SK-N-SH (cell line): Measurements from ENCODE around the gene ARHGAP25. TPM values are rescaled to one million over a fixed set of nuclear protein-coding genes. Genes with fewer than 3 reads are reported as not detected.

ENCODE experiments used
- CTCF ChIA-PET: fragments of 300-600, 350-600 bp; formaldehyde crosslinking; extraction: SDS; loops from one replicate; lab custom pipeline; 2021; lab: Yijun Ruan, JAX
- POLR2A ChIA-PET: fragments of 350-600 bp; sonication (Branson Sonifier 250); formaldehyde crosslinking; extraction: SDS; loops from one replicate; lab custom pipeline; 2020; ENCODE audit warnings: antibody characterized with exemption, inconsistent platforms; lab: Yijun Ruan, JAX
- DNase-seq: peaks from one replicate; pipeline ENCODE4 v3.0.0; 2012
- H2AFZ ChIP-seq: fragments of 200-600 bp; sonication (generic); 2 replicates; pipeline ENCODE4 v1.8.1; 2016; ENCODE audit warnings: antibody characterized with exemption, mild to moderate bottlenecking, low read depth
- H3F3A ChIP-seq: fragments of 200-600 bp; sonication (generic); replicated peaks from 2 replicates; pipeline ENCODE3; 2016; ENCODE audit warnings: antibody characterized with exemption, mild to moderate bottlenecking; ENCODE audit not compliant: insufficient read depth
- H3K27ac ChIP-seq, 2 experiments: fragments of 200-500 bp in 1 of 2; fragments of 200-600 bp in 1 of 2; sonication (Bioruptor generic) in 1 of 2; sonication (generic), shearing (Covaris generic) in 1 of 2; 2 replicates each; pipeline versions ENCODE4 v1.5.1 to v1.6.1; 2014 to 2016; ENCODE audit warnings: low read depth in 2 of 2, inconsistent platforms in 1 of 2, low read length in 1 of 2, mild to moderate bottlenecking in 1 of 2, mixed read lengths in 1 of 2
- H3K27me3 ChIP-seq: fragments of 200-600 bp; sonication (generic), shearing (Covaris generic); 2 replicates; pipeline ENCODE4 v1.6.1; 2016; ENCODE audit warnings: mixed run types; ENCODE audit not compliant: insufficient read depth
- H3K36me3 ChIP-seq, 2 experiments: fragments of 200-500 bp in 1 of 2; fragments of 200-600 bp in 1 of 2; sonication (Bioruptor generic) in 1 of 2; sonication (generic) in 1 of 2; replicated peaks in 1 of 2; 2 replicates each; pipeline versions ENCODE3 to v1.5.1; 2014 to 2016; ENCODE audit warnings: low read length in 1 of 2, mild to moderate bottlenecking in 1 of 2; ENCODE audit not compliant: insufficient read depth in 2 of 2, control insufficient read depth in 1 of 2
- H3K4me1 ChIP-seq, 2 experiments: fragments of 200-500 bp in 1 of 2; fragments of 200-600 bp in 1 of 2; sonication (Bioruptor generic) in 1 of 2; sonication (generic), shearing (Covaris generic) in 1 of 2; 2 replicates each; pipeline versions ENCODE4 v1.5.1 to v1.6.1; 2014 to 2016; ENCODE audit warnings: low read depth in 1 of 2, low read length in 1 of 2, mixed run types in 1 of 2; ENCODE audit not compliant: insufficient read depth in 2 of 2, control insufficient read depth in 1 of 2
- H3K4me2 ChIP-seq: fragments of 200-600 bp; sonication (generic), shearing (Covaris generic); 2 replicates; pipeline ENCODE4 v1.6.1; 2017; ENCODE audit warnings: mixed run types
- H3K4me3 ChIP-seq, 2 experiments: fragments of 200-500 bp in 1 of 2; fragments of 200-600 bp in 1 of 2; sonication (Bioruptor generic) in 1 of 2; sonication (generic), shearing (Covaris generic) in 1 of 2; 2 replicates each; pipeline versions ENCODE4 v1.5.1 to v1.8.1; 2014 to 2016; ENCODE audit warnings: low read depth in 2 of 2, inconsistent platforms in 1 of 2, low read length in 1 of 2, mild to moderate bottlenecking in 1 of 2, mixed read lengths in 1 of 2, moderate library complexity in 1 of 2
- H3K79me2 ChIP-seq: fragments of 200-600 bp; sonication (generic); 2 replicates; pipeline ENCODE4 v1.8.1; 2017; ENCODE audit warnings: mild to moderate bottlenecking; ENCODE audit not compliant: insufficient read depth
- H3K9ac ChIP-seq: fragments of 200-600 bp; sonication (generic); 2 replicates; pipeline ENCODE4 v1.6.1; 2017; ENCODE audit warnings: mixed run types
- H3K9me2 ChIP-seq: fragments of 200-600 bp; sonication (generic); 2 replicates; pipeline ENCODE4 v1.6.1; 2017; ENCODE audit warnings: mixed run types
- H3K9me3 ChIP-seq: fragments of 200-600 bp; sonication (generic); 2 replicates; pipeline ENCODE4 v1.6.1; 2017; ENCODE audit warnings: mixed run types, mild to moderate bottlenecking, moderate library complexity
- H4K20me1 ChIP-seq: fragments of 200-600 bp; sonication (generic); 2 replicates; pipeline ENCODE4 v1.6.1; 2017; ENCODE audit warnings: mild to moderate bottlenecking, mixed run types; ENCODE audit not compliant: insufficient read depth
- FOXM1 ChIP-seq: IDR thresholded peaks from 2 replicates; pipeline ENCODE4 v1.4.0; 2012; ENCODE audit warnings: low read depth, mild to moderate bottlenecking
- MXI1 ChIP-seq: IDR thresholded peaks from 2 replicates; pipeline ENCODE4 v1.6.1; 2012; ENCODE audit warnings: mild to moderate bottlenecking, low read depth, low read length, improper control_type of control experiment
- NFIC ChIP-seq: IDR thresholded peaks from 2 replicates; pipeline ENCODE4 v1.4.0; 2012; ENCODE audit warnings: borderline replicate concordance
- NRF1 ChIP-seq: IDR thresholded peaks from 2 replicates; pipeline ENCODE4 v1.6.1; 2012; ENCODE audit warnings: low read depth, mild to moderate bottlenecking, low read length
- POLR2AphosphoS5 ChIP-seq: IDR thresholded peaks from 2 replicates; pipeline ENCODE4 v1.6.1; 2012; ENCODE audit warnings: low read depth, low read length
- RAD21 ChIP-seq: IDR thresholded peaks from 2 replicates; pipeline ENCODE4 v1.6.1; 2012; ENCODE audit warnings: mild to moderate bottlenecking, low read length
- RXRA ChIP-seq: IDR thresholded peaks from 2 replicates; pipeline ENCODE4 v1.4.0; 2012; ENCODE audit warnings: low read depth, mild to moderate bottlenecking, borderline replicate concordance
- TAF1 ChIP-seq: IDR thresholded peaks from 2 replicates; pipeline ENCODE4 v1.6.1; 2012; ENCODE audit warnings: low read depth, mild to moderate bottlenecking, low read length, moderate library complexity, borderline replicate concordance
- TCF12 ChIP-seq: IDR thresholded peaks from 2 replicates; pipeline ENCODE4 v1.4.0; 2012
- TEAD4 ChIP-seq: IDR thresholded peaks from 2 replicates; pipeline ENCODE4 v1.4.0; 2012; ENCODE audit warnings: mild to moderate bottlenecking, borderline replicate concordance; ENCODE audit not compliant: insufficient read depth
- YY1 ChIP-seq: IDR thresholded peaks from 2 replicates; pipeline ENCODE4 v1.4.0; 2012; ENCODE audit warnings: low read depth, mild to moderate bottlenecking
- WGBS: methylation state at CpG from one replicate; pipeline ENCODE4 v1.1.6; 2017; ENCODE audit warnings: low lambda C conversion rate; 5-methylcytosine and 5-hydroxymethylcytosine counted together
- polyA plus RNA-seq, 3 experiments: library from polyadenylated mRNA; depleted of rRNA; stranded (reverse); fragments of >200 nt; gene quantifications; 2 replicates each; pipeline ENCODE4 v1.2.3, GENCODE V29; 2012
- TF ChIP-seq, protein P1 (sequence below): fragments of 150-350 bp; IDR thresholded peaks from 2 replicates; pipeline ENCODE4 v1.6.1; 2016; ENCODE audit warnings: mild to moderate bottlenecking, low read depth, low read length
- TF ChIP-seq, protein P2 (sequence below): fragments of 150-350 bp; IDR thresholded peaks from 2 replicates; pipeline ENCODE4 v1.6.1; 2017; ENCODE audit warnings: antibody characterized with exemption, low read length, low read depth, borderline replicate concordance

ARHGAP25 gene
- polyA plus RNA-seq, 1 of the 3 experiments (the other 2 are of a cell fraction) = not detected

DNA sequence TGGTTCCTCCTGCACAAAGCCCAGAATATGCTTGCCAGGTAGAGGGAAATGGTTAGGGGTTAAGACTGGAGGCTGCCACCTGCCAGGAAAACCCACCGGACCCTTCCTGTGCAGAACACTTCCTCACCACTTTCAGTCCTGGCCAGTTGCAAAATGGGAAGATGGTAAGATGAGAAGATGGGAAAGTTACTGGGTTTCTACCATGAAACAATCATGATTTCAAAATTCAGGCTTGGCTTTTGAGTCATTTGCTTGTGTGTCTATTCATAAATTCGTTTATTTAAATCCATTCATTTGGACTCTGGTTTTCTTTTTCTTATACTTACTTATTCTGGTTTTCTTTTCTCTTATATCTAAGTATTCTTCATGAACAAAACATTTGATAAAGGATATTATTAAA lies 129.4 kb downstream of the ARHGAP25 start:
- Histone ChIP-seq H3K27me3 (peaks cover 19% of the 10 kb centered on the region; the same call in 1 of the 2 replicates), H3K9me2 (no peaks in the 10 kb centered on the region), H3K4me1 (peaks cover 0 to 5% of the 10 kb centered on the region in 2 experiments; a peak in 1 of 4 replicates), H2AFZ (no peak overlapping the region), H3K79me2 (no peaks in the 10 kb centered on the region), H3K4me2 (no peak overlapping the region), H3K27ac (no peak overlapping the region), H4K20me1 (no peaks in the 10 kb centered on the region), H3K4me3 (no peak overlapping the region), H3K36me3 (no peaks in the 10 kb centered on the region), H3F3A (no peaks in the 10 kb centered on the region), H3K9ac (no peak overlapping the region), H3K9me3 (no peaks in the 10 kb centered on the region)
- DNase-seq = no peak
- POLR2A ChIA-PET = no interaction called here
- TF ChIP-seq MXI1 (no peak), RXRA (no peak), TCF12 (no peak), NRF1 (no peak), POLR2AphosphoS5 (no peak)
- CTCF ChIA-PET = no interaction called here
- WGBS = 41% methylated on average over 2 of the region's 2 CpGs

DNA sequence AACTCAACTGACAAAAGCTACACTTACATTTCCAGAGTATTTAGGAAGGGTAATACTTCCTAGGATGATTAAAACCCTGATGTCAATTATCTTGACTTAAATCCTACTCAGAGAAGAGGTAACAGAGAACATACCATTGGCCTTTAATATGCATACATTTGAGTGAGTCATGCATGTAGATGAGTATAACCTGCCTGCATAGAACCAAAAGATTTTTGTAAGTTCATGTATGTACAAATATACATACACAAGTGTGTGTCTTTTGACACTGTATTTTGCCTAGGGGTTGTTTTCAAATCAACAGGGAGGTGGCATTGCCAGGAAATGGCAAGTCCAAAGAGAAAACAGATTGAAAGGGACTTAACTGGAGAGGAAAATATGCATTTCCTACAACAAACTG lies 130.5 kb downstream of the ARHGAP25 start:
- TF ChIP-seq TAF1 = no peak
- TF ChIP-seq, protein P1, sequence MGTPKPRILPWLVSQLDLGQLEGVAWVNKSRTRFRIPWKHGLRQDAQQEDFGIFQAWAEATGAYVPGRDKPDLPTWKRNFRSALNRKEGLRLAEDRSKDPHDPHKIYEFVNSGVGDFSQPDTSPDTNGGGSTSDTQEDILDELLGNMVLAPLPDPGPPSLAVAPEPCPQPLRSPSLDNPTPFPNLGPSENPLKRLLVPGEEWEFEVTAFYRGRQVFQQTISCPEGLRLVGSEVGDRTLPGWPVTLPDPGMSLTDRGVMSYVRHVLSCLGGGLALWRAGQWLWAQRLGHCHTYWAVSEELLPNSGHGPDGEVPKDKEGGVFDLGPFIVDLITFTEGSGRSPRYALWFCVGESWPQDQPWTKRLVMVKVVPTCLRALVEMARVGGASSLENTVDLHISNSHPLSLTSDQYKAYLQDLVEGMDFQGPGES = no peak
- TF ChIP-seq NFIC = no peak
- TF ChIP-seq RAD21 = no peak
- no peak for TF ChIP-seq FOXM1
- TF ChIP-seq TCF12 = no peak
- TF ChIP-seq, protein P2, sequence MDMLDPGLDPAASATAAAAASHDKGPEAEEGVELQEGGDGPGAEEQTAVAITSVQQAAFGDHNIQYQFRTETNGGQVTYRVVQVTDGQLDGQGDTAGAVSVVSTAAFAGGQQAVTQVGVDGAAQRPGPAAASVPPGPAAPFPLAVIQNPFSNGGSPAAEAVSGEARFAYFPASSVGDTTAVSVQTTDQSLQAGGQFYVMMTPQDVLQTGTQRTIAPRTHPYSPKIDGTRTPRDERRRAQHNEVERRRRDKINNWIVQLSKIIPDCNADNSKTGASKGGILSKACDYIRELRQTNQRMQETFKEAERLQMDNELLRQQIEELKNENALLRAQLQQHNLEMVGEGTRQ = no peak
- no peak for TF ChIP-seq TEAD4
- TF ChIP-seq MXI1 = no peak
- TF ChIP-seq YY1 = no peak
- TF ChIP-seq, all 33 proteins: peak for 0
- no peak overlapping the region for H2AFZ ChIP-seq
- H3K4me1 ChIP-seq = peaks cover 0 to 3% of the 10 kb centered on the region in 2 experiments; a peak in 1 of 4 replicates
- H3K9me2 ChIP-seq = no peaks in the 10 kb centered on the region
- peaks cover 19% of the 10 kb centered on the region; the same call in 1 of the 2 replicates for H3K27me3 ChIP-seq
- H3K4me2 ChIP-seq = no peak overlapping the region
- no peaks in the 10 kb centered on the region for H3F3A ChIP-seq
- no peaks in the 10 kb centered on the region for H3K9me3 ChIP-seq
- no peaks in the 10 kb centered on the region for H3K79me2 ChIP-seq
- ChIA-PET CTCF (no interaction called here), POLR2A (no interaction called here)
- DNase-seq = no peak
- H3K9ac ChIP-seq = no peak overlapping the region
- H3K4me3 ChIP-seq = no peak overlapping the region
- no peaks in the 10 kb centered on the region for H4K20me1 ChIP-seq
- no peak overlapping the region for H3K27ac ChIP-seq
- no peaks in the 10 kb centered on the region for H3K36me3 ChIP-seq
